HepG2 (cell line): Measurements from ENCODE around the gene PSKH1. TPM values are rescaled to one million over a fixed set of nuclear protein-coding genes. Genes with fewer than 3 reads are reported as not detected.

ENCODE experiments used
- GZF1 ChIP-seq: sonication (generic); formaldehyde crosslinking; IDR thresholded peaks from 2 replicates; pipeline ENCODE4 v1.5.1; 2020; ENCODE audit warnings: mild to moderate bottlenecking, missing genetic modification reagents
- HDAC2 ChIP-seq: sonication (generic); formaldehyde crosslinking; IDR thresholded peaks from 2 replicates; pipeline ENCODE4 v1.4.0; 2020; ENCODE audit warnings: missing genetic modification reagents
- HOXA7 ChIP-seq: sonication (generic); formaldehyde crosslinking; IDR thresholded peaks from 2 replicates; pipeline ENCODE4 v1.8.1; 2022; ENCODE audit warnings: mild to moderate bottlenecking, missing genetic modification reagents, moderate library complexity
- KAT2B ChIP-seq: fragments of 150-350 bp; IDR thresholded peaks from 2 replicates; pipeline ENCODE4 v1.6.1; 2014; ENCODE audit warnings: low read depth, low read length, borderline replicate concordance
- MAF1 ChIP-seq: sonication (generic); formaldehyde crosslinking; IDR thresholded peaks from 2 replicates; pipeline ENCODE4 v1.5.0; 2020; ENCODE audit warnings: missing genetic modification reagents, borderline replicate concordance
- MAZ ChIP-seq, 2 experiments: sonication (generic) in 1 of 2; formaldehyde crosslinking in 1 of 2; IDR thresholded peaks; 2 replicates each; pipeline versions ENCODE4 v1.5.0 to v1.6.1; 2012 to 2020; ENCODE audit warnings: low read depth in 2 of 2, mild to moderate bottlenecking in 2 of 2, borderline replicate concordance in 1 of 2, improper control_type of control experiment in 1 of 2, low read length in 1 of 2, missing genetic modification reagents in 1 of 2, moderate library complexity in 1 of 2
- MYPOP ChIP-seq: sonication (generic); formaldehyde crosslinking; IDR thresholded peaks from 2 replicates; pipeline ENCODE4 v1.8.1; 2023; ENCODE audit warnings: mild to moderate bottlenecking, moderate library complexity, missing genetic modification reagents
- NCOA2 ChIP-seq: sonication (generic); formaldehyde crosslinking; IDR thresholded peaks from 2 replicates; pipeline ENCODE4 v1.8.0; 2022; ENCODE audit warnings: inconsistent platforms
- NCOR1 ChIP-seq: fragments of 200-600 bp; sonication (generic); IDR thresholded peaks from 2 replicates; pipeline ENCODE4 v1.7.0; 2017; ENCODE audit warnings: antibody characterized with exemption, low read length, borderline replicate concordance
- NR2F1 ChIP-seq, 2 experiments: fragments of 450-650 bp in 1 of 2; formaldehyde crosslinking in 1 of 2; IDR thresholded peaks; 2 replicates each; pipeline versions ENCODE4 v1.5.0 to v1.6.1; 2016 to 2020; ENCODE audit warnings: mild to moderate bottlenecking in 1 of 2, missing compliant biosample characterization in 1 of 2, missing genetic modification reagents in 1 of 2, moderate library complexity in 1 of 2
- RELA ChIP-seq: sonication (generic); formaldehyde crosslinking; IDR thresholded peaks from 2 replicates; pipeline ENCODE4 v1.4.0; 2020; ENCODE audit warnings: missing genetic modification reagents
- SALL1 ChIP-seq: sonication (generic); formaldehyde crosslinking; IDR thresholded peaks from 2 replicates; pipeline ENCODE4 v1.8.0; 2022; ENCODE audit warnings: mild to moderate bottlenecking, missing genetic modification reagents
- SP4 ChIP-seq: sonication (generic); formaldehyde crosslinking; IDR thresholded peaks from 2 replicates; pipeline ENCODE4 v1.8.1; 2023; ENCODE audit warnings: mild to moderate bottlenecking, missing genetic modification reagents
- ZNF235 ChIP-seq: sonication (generic); formaldehyde crosslinking; IDR thresholded peaks from 2 replicates; pipeline ENCODE4 v1.8.1; 2023; ENCODE audit warnings: mild to moderate bottlenecking, missing genetic modification reagents, borderline replicate concordance
- ZNF362 ChIP-seq: sonication (generic); formaldehyde crosslinking; IDR thresholded peaks from 2 replicates; pipeline ENCODE4 v1.4.0; 2020; ENCODE audit warnings: missing genetic modification reagents, mild to moderate bottlenecking, borderline replicate concordance
- ZNF547 ChIP-seq: sonication (generic); formaldehyde crosslinking; IDR thresholded peaks from 2 replicates; pipeline ENCODE4 v1.5.1; 2020; ENCODE audit warnings: mild to moderate bottlenecking, missing genetic modification reagents
- ZNF7 ChIP-seq: IDR thresholded peaks from 2 replicates; pipeline ENCODE4 v1.6.1; 2016; ENCODE audit warnings: missing biosample characterization, missing genetic modification reagents
- ZSCAN9 ChIP-seq: IDR thresholded peaks from 2 replicates; pipeline ENCODE4 v1.6.1; 2016; ENCODE audit warnings: borderline replicate concordance
- polyA plus RNA-seq, 8 experiments: library from polyadenylated mRNA; depleted of rRNA in 3 of 8; stranded (reverse) in 7 of 8; unstranded in 1 of 8; fragments of >200 nt; fragmentation: Illumina TruSeq in 4 of 8; extraction: Trizol in 4 of 8; gene quantifications; 2 replicates each; pipeline versions ENCODE4 v1.2.1 to v1.2.3, GENCODE V29; 2011 to 2016; ENCODE audit warnings: low read depth in 4 of 8, missing spikeins in 1 of 8, mixed read lengths in 1 of 8; ENCODE audit not compliant: insufficient read depth in 1 of 8
- total RNA-seq, 5 experiments: library from RNA; depleted of rRNA; stranded (reverse); fragments of >200 nt; fragmentation: Illumina TruSeq; extraction: Trizol; gene quantifications; 2 replicates each; pipeline ENCODE4 v1.2.3, GENCODE V29; 2016; ENCODE audit warnings: low read depth in 1 of 5
- TF ChIP-seq, protein P1 (sequence below): sonication (generic); formaldehyde crosslinking; IDR thresholded peaks from 2 replicates; pipeline ENCODE4 v1.8.0; 2022; ENCODE audit warnings: low read depth, missing genetic modification reagents

The PSKH1 gene
- total and polyA plus RNA-seq, 2 of the 13 experiments (the other 11 are each of a cell fraction or from before 2014, with no cell fraction given), result 8.4 to 19.1 TPM

DNA sequence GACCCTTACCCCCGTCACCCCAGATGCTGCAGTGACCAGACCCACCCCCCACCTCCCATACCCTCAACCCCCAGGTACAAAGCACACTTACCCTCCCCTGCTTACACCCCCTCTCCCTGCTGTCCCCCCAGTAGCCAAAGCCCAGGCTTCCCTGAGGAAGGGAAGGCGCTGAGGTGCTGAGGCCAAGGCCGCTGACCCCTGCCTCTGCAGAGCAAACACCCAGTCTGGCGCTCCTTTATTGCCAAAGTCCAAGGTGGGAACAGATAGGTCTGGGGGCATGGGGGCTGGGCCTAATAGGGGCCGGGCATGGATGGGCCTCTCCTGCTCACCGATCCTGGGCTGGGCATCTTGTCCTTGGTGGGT lies 50.2 kb downstream of the PSKH1 start (continued):
- TF ChIP-seq NR2F1 (CRISPR knock-in tag; IDR thresholded peaks at IDR 0.05) (peak; percentile 98 to 99), MYPOP (CRISPR knock-in tag) (0 out of 2 replicates have a peak, but pooled peaks have one; percentile 63), MAZ (IDR thresholded peaks at IDR 0.05; ENCODE audit: borderline replicate concordance, low read depth, low read length) (peak; percentile 86; the same call in 1 of the 2 replicates), MAZ (CRISPR knock-in tag; IDR thresholded peaks at IDR 0.05; ENCODE audit: low read depth) (no peak), SP4 (CRISPR knock-in tag) (peak; percentile 60), SALL1 (CRISPR knock-in tag) (peak; percentile 83), HOXA7 (CRISPR knock-in tag) (no peak; the same call in 1 of the 2 replicates), HDAC2 (CRISPR knock-in tag) (peak; percentile 45; the same call in 1 of the 2 replicates), KAT2B (no peak), ZNF235 (CRISPR knock-in tag) (no peak), GZF1 (CRISPR knock-in tag) (0 out of 2 replicates have a peak, but pooled peaks have one; percentile 1), ZSCAN9 (CRISPR knock-in tag) (0 out of 2 replicates have a peak, but pooled peaks have one; percentile 15), MAF1 (no peak), RELA (CRISPR knock-in tag) (no peak), ZNF547 (CRISPR knock-in tag) (no peak), NCOR1 (peak; percentile 95), ZNF362 (0 out of 2 replicates have a peak, but pooled peaks have one; percentile 10), NCOA2 (peak; percentile 76), ZNF7 (CRISPR knock-in tag) (no peak)
- TF ChIP-seq, protein P1, sequence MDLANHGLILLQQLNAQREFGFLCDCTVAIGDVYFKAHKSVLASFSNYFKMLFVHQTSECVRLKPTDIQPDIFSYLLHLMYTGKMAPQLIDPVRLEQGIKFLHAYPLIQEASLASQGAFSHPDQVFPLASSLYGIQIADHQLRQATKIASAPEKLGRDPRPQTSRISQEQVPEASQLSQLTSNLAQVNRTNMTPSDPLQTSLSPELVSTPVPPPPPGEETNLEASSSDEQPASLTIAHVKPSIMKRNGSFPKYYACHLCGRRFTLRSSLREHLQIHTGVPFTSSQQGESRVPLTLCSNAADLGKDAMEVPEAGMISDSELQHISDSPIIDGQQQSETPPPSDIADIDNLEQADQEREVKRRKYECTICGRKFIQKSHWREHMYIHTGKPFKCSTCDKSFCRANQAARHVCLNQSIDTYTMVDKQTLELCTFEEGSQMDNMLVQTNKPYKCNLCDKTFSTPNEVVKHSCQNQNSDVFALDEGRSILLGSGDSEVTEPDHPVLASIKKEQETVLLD (CRISPR knock-in tag), result peak; percentile 15; the same call in 1 of the 2 replicates
